HG03439 (cell line): ENCODE results near the gene SNX30.

Experiments used
- ATAC-seq: cut with Tn5 transposase; IDR thresholded peaks from one replicate; pipeline ENCODE4 v1.9.1; 2021; ENCODE audit warnings: mild to moderate bottlenecking, moderate library complexity; ENCODE audit not compliant: unreplicated experiment

The SNX30 gene

DNA sequence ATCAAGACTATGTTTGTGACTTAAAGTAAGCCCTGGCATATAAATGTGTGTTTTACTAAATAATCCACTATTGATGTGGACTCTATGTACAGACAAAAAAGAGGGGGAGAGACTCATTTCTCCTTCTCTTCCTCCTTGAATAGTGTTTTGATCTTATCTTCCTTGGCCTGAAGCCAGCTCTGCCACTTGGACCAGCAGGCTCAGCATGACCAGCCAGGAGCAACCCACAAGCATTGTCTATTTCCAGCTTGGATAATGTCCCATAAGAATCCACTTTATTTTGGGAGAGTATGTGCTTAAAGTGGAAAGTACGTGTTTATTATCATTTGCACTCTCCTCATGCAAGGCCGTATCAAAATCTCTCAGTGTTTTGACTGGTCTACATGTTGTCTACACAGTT lies 164.0 kb downstream of the SNX30 start:
- ATAC-seq: no peak

DNA sequence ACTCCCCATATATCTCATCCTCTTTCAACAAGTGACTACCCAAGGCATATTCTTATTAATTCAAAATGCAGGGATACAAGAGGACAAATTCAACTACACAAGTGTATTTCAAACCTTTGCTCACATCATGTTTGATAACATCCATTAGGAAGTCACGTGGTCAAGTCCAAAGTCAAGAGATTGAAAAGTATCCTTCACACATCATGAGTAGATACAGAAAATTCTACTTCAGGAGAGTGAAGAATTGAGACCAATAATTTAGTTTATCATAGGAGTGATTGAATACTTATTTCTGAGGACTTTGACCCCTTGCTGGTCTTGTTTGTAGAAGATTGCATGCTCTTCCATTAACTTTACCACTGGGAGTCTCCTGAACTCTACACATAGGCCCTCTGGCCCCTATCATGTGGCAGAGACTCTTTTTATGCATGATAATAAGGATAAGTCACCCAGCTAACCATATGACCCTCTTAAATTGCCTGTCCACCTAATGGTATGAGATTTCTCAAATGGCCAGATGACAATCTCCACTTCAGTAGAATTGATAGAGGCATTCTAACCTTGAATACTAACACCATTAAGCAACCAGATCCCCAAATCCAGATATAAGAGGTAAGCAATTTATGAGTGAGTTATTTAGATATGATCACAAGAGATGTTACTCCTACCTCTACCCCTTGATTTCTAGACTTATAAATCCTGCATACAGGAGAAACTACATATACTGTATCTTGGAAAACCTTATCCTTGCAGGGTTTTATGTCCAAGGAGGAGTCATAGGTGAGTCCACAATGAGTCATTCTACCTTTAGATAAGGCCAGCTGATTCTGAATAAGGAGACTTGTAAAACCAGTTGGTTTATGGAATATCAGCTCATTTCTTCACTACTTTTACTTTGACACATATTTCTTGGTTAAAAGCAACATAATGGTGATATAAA lies 166.8 kb downstream of the SNX30 start:
- ATAC-seq: no peak

DNA sequence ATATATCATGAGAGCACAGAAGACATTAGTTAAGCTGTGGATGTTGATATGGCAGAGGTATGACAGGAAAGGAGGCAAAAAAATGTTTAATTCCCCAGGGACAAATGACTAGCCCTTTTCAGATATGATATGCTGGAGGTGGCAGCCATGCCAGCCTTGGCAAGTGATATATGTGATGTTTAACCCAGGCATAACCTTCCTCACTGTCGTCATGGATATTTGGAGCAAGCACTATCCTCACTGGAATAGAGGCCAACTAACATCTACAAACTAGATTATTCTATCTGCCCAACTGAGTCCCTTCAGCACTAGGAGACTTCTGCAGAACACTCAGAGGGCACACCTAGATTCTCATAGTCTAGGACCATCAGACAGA lies 167.4 kb downstream of the SNX30 start:
- ATAC-seq: no peak

DNA sequence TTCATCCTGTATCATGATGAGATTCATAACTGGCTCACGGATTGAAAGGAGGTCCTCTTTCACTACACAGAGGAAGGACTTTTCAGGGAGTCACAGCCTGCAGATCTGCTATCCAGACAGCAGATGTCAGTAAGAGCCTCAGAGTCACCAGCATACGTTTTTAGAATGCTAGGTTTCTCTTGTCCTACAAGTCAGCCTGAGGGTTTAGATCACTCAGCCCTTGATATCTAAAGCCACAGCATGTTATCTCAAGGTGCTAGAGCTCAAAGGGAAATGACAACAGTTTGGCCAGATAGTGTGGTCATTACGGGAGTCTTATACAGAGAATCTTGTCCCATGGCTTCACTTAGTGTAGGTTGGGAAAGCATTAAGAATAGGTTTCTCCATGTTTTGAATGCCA lies 171.0 kb downstream of the SNX30 start:
- no peak for ATAC-seq
